Gastrocnemius medialis (tissue), 4 donors: Measurements from ENCODE around the gene ASTN2. TPM values are rescaled to one million over a fixed set of nuclear protein-coding genes. Genes with fewer than 3 reads are reported as not detected.

ENCODE experiments used
- ATAC-seq, 2 donors: fragments of 150-250 bp; one replicate each; pipeline ENCODE4 v1.9.1; 2016
- DNase-seq, 2 donors: peaks; one replicate each; pipeline ENCODE4 v3.0.0-alpha.2; 2019
- H3K27ac ChIP-seq, 4 donors: fragments of 200-600 bp; sonication (generic); 1 replicate in 1 of 4; 2 replicates in 3 of 4; pipeline ENCODE4 v1.5.1; 2016 to 2018; ENCODE audit warnings: mild to moderate bottlenecking in 2 of 4, moderate library complexity in 1 of 4
- H3K27me3 ChIP-seq, 3 donors: fragments of 200-600 bp; sonication (generic) in 2 of 3; 1 replicate in 1 of 3; 2 replicates in 2 of 3; pipeline versions ENCODE4 v1.5.1 to v1.6.0; 2016 to 2019; ENCODE audit warnings: mild to moderate bottlenecking in 1 of 3, moderate library complexity in 1 of 3
- H3K36me3 ChIP-seq, 2 donors: fragments of 200-600 bp; sonication (generic) in 1 of 2; one replicate each; pipeline ENCODE4 v1.5.1; 2017 to 2018
- H3K4me1 ChIP-seq, 2 donors: fragments of 200-600 bp; sonication (generic) in 1 of 2; one replicate each; pipeline ENCODE4 v1.5.1; 2016 to 2017; ENCODE audit warnings: mild to moderate bottlenecking in 2 of 2
- H3K4me3 ChIP-seq, 4 donors: fragments of 200-600 bp; sonication (generic) in 3 of 4; 1 replicate in 1 of 4; 2 replicates in 3 of 4; pipeline ENCODE4 v1.5.1; 2016 to 2019; ENCODE audit warnings: mild to moderate bottlenecking in 2 of 4
- H3K9me3 ChIP-seq, 3 donors: fragments of 200-600 bp; sonication (generic) in 2 of 3; 1 replicate in 1 of 3; 2 replicates in 2 of 3; pipeline ENCODE4 v1.5.1; 2016 to 2019
- POLR2A ChIP-seq, 2 donors: fragments of 450-650 bp; IDR thresholded peaks; one replicate each; pipeline ENCODE4 v1.6.1; 2017; ENCODE audit warnings: antibody characterized with exemption in 2 of 2, mild to moderate bottlenecking in 2 of 2, moderate library complexity in 2 of 2
- in situ Hi-C, 4 donors: fragments of 200-750 bp; cut with MboI; loops; one replicate each; pipeline versions ENCODE4 v1.15.0 to v1.8.0; 2017; ENCODE audit warnings: low sequenced_read_pairs in 4 of 4
- intact Hi-C: fragments of 100-400 bp; cut with DNase I; formaldehyde crosslinking; loops from one replicate; pipeline ENCODE4 v1.15.1; 2023; ENCODE audit warnings: low total_unique reads
- total RNA-seq, 4 donors: library from RNA; depleted of rRNA; stranded (reverse); fragments of >200 nt; gene quantifications; one replicate each; pipeline versions ENCODE4 v1.1.0 to v1.2.3, GENCODE V29; 2016
- TF ChIP-seq, protein P1 (sequence below), 5 experiments: fragments of 450-650 bp in 3 of 5; fragments of 200-600 bp in 2 of 5; sonication (generic) in 2 of 5; IDR thresholded peaks in 4 of 5; conservative IDR thresholded peaks in 1 of 5; 1 replicate in 4 of 5; 2 replicates in 1 of 5; pipeline ENCODE4 v1.5.1; 2016 to 2019; ENCODE audit warnings: antibody characterized with exemption in 5 of 5, mild to moderate bottlenecking in 3 of 5, moderate library complexity in 3 of 5

ASTN2 gene
- total RNA-seq, 4 donors from 2014 or later = 2.5 to 4.6 (median 3.7) TPM

DNA sequence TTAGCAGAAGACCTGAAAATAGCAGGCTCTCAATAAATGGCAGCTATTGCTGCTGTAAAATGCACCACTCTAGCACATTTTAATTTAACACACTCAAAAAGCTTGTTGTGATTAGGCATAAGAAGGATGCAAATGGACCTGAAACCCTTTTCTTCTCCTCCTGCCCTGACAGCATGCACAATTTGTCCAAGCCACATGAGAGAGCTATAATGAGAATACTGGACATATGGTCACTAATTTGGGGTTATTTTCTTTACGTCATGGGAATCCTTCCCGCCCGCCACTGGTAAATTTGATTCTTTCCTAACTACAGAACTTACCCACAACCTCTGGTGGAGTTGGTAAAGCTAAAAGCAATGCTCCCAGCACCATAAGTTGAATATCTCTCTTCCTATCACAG is 665.7 kb downstream of the ASTN2 start:
- H3K36me3 ChIP-seq = no peaks in the 10 kb centered on the region
- no peaks in the 10 kb centered on the region for H3K9me3 ChIP-seq
- H3K4me1 ChIP-seq = no peaks in the 10 kb centered on the region
- H3K27ac ChIP-seq = no peak overlapping the region
- ATAC-seq (no peak), DNase-seq (no peak)
- intact Hi-C loops = no loop called here
- H3K27me3 ChIP-seq = no peaks in the 10 kb centered on the region
- no peak for TF ChIP-seq POLR2A (IDR thresholded peaks at IDR 0.05)
- TF ChIP-seq, protein P1, sequence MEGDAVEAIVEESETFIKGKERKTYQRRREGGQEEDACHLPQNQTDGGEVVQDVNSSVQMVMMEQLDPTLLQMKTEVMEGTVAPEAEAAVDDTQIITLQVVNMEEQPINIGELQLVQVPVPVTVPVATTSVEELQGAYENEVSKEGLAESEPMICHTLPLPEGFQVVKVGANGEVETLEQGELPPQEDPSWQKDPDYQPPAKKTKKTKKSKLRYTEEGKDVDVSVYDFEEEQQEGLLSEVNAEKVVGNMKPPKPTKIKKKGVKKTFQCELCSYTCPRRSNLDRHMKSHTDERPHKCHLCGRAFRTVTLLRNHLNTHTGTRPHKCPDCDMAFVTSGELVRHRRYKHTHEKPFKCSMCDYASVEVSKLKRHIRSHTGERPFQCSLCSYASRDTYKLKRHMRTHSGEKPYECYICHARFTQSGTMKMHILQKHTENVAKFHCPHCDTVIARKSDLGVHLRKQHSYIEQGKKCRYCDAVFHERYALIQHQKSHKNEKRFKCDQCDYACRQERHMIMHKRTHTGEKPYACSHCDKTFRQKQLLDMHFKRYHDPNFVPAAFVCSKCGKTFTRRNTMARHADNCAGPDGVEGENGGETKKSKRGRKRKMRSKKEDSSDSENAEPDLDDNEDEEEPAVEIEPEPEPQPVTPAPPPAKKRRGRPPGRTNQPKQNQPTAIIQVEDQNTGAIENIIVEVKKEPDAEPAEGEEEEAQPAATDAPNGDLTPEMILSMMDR (IDR thresholded peaks at IDR 0.05 in 4 of 5, conservative IDR thresholded peaks at IDR 0.05 in 1 of 5) = no peak
- in situ Hi-C loops = loop anchor here in 1 of 4 donors (10.0 kb wide), 1 partner anchor 106 kb away; no protein-coding TSS in a partner anchor
- no peak overlapping the region for H3K4me3 ChIP-seq

DNA sequence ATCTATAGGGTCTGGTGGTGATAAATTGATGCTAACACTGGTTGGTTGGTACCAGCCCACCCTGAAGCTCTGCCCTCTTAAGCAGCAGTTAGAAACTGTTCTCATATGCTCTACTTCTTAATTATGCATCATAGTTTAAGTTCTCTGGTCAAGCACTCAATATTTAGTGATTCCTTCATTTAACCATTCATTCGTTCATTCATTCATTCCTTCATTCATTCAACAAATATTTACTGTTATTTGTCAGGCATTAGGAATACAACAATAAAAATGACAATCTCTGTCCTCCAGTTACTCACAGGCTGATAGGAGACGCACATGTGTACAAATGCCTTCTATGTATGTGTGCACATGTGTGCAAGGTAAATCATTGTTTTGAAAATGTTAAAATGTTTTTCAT is 673.1 kb downstream of the ASTN2 start:
- Histone ChIP-seq H3K36me3 (no peaks in the 10 kb centered on the region), H3K27me3 (no peaks in the 10 kb centered on the region), H3K27ac (no peak overlapping the region), H3K9me3 (no peaks in the 10 kb centered on the region), H3K4me1 (no peaks in the 10 kb centered on the region), H3K4me3 (no peak overlapping the region)
- in situ Hi-C loops (loop anchor here in 1 of 4 donors (10.0 kb wide), 1 partner anchor 113 kb away; no protein-coding TSS in a partner anchor), intact Hi-C loops (no loop called here)
- DNase-seq (no peak), ATAC-seq (no peak)
- TF ChIP-seq POLR2A (IDR thresholded peaks at IDR 0.05) = no peak
- TF ChIP-seq, protein P1 (IDR thresholded peaks at IDR 0.05 in 4 of 5, conservative IDR thresholded peaks at IDR 0.05 in 1 of 5) = no peak

DNA sequence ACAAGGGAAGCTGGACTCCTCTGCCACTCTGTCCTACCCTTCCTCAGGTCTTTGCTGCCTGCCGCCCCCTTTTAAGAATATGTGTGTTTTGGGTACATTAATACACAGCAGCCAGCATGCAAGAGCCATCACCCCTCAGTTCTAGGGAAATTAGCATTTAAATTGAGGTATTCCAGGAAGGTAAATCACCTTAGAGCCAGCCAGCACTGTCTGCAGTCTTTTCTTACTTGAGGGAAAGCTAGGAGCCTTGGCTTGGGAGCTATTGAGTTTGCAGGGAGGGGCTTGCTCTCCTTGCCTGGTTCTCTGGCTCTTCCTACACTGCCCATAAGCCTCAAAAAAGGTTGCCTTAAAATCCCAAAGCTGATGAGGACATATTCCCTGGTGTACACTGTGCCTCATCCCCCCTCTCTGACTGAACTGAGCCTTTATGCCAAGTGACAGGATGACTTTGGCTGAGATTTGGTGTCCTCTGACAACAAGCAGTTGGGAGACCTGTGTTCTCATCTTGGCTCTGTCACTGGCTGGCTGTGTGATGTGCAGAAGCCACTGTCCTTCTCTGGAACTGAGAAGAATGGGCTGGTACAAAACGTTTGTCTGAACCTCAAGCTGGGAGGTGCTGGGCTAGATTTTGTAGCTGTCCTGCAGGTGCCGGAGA is 673.6 kb downstream of the ASTN2 start:
- Histone ChIP-seq H3K4me1 (no peaks in the 10 kb centered on the region), H3K27ac (no peak overlapping the region), H3K4me3 (no peak overlapping the region), H3K36me3 (no peaks in the 10 kb centered on the region), H3K9me3 (no peaks in the 10 kb centered on the region), H3K27me3 (no peaks in the 10 kb centered on the region)
- intact Hi-C loops (no loop called here), in situ Hi-C loops (loop anchor here in 1 of 4 donors (10.0 kb wide), 1 partner anchor 114 kb away; no protein-coding TSS in a partner anchor)
- no peak for DNase-seq
- no peak for ATAC-seq
- TF ChIP-seq, protein P1 (IDR thresholded peaks at IDR 0.05 in 4 of 5, conservative IDR thresholded peaks at IDR 0.05 in 1 of 5) = no peak
- no peak for TF ChIP-seq POLR2A (IDR thresholded peaks at IDR 0.05)

DNA sequence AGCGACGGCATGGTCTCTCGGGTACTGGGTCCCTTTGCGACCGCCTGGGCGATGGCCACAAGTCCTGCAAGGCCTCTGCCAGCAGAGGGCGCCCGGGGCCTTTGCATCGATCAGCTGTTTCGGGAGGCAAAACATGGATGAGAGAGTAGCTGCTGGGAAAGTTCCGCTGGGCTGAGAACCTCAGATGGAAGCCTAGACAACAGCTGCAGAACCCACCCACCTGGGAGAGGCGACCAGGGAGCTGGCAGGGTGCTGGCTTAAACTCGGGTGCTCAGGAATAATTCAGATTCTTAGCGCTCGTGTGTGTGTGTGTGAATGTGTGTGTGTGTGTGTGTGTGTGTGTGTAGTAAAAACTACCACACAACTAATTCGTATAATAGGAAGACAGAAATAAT is 677.7 kb downstream of the ASTN2 start:
- Histone ChIP-seq H3K27ac (no peak overlapping the region), H3K4me3 (peak overlapping the region in 3 of 4 donors; percentile 7 to 37 (median 28)), H3K27me3 (no peaks in the 10 kb centered on the region), H3K4me1 (no peaks in the 10 kb centered on the region), H3K36me3 (no peaks in the 10 kb centered on the region), H3K9me3 (no peaks in the 10 kb centered on the region)
- in situ Hi-C loops (loop anchor here in 2 of 4 donors (5.0 to 10.0 kb wide), 2 partner anchors 118 to 120 kb away; no protein-coding TSS in a partner anchor), intact Hi-C loops (no loop called here)
- TF ChIP-seq, protein P1 (IDR thresholded peaks at IDR 0.05 in 4 of 5, conservative IDR thresholded peaks at IDR 0.05 in 1 of 5) = peak; percentile 64 to 88 (median 71)
- TF ChIP-seq POLR2A (IDR thresholded peaks at IDR 0.05) = no peak
- peak; percentile 36 to 55 for DNase-seq
- peak; percentile 30 to 69 for ATAC-seq
